Thyroid gland (tissue), 4 donors: ENCODE data around the gene DTX3L.

Experiments
- CTCF ChIP-seq, 6 experiments: fragments of 200-600 bp in 3 of 6; fragments of 450-650 bp in 3 of 6; sonication (generic) in 3 of 6; IDR thresholded peaks; one replicate each; pipeline ENCODE4 v1.5.1; 2016 to 2019; ENCODE audit warnings: antibody characterized with exemption in 6 of 6, mild to moderate bottlenecking in 2 of 6, inconsistent platforms in 1 of 6, moderate library complexity in 1 of 6
- POLR2A ChIP-seq, 2 donors: fragments of 450-650 bp; IDR thresholded peaks; one replicate each; pipeline ENCODE4 v1.6.1; 2017; ENCODE audit warnings: antibody characterized with exemption in 2 of 2, mild to moderate bottlenecking in 2 of 2, moderate library complexity in 1 of 2

DNA sequence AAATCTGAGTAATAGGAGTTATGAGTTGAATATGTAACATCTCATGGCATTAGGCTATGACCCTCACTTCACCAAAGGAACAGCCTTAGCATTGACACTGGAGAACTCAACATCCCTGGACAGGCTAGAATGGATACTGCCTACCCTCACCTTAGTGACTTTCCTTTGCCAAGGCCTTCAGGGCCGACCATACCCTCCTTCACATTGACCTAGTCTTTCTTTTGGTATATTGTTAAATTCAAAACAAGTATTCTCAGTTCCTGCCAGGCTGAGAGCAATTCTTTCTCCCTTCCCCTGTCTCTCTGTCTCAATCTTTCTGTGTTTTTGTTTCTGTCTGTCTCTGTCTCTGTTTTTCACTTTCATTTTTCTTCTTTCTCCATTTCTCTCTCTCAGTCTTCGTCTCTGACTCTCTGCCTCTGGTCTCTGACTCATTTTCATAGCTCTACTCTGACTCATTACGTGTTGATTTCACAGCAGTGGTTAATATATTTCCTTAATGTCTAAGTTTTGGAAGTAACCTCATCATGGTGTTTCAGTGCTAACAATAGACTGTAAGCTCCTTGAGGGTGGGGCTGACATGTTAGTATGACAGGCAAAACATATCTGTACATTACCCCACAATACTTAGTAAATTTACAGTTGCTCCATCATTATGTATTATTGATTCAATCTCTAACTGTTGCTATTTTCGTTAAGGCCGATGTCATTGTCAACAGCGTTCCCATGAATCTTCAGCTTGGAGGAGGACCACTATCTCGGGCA lies 45.8 kb downstream of the DTX3L start:
- TF ChIP-seq CTCF (IDR thresholded peaks at IDR 0.05) (no peak), POLR2A (IDR thresholded peaks at IDR 0.05) (no peak)
